Stimulated activated naive B cell treated with anti-CD40 and anti-IgM and Interleukin-4, amounts not matched to agents 10 μg/mL and 1 μg/mL and 100 μg/mL, for 72 hours (primary cell): ENCODE data around the gene SLC30A3.
A peak's percentile ranks its signal among the peaks of the same experiment; 100 is the strongest.

Experiments
- ATAC-seq, 2 donors: fragments of 150-1000 bp; cut with Tn5 transposase; replicated peaks; 2 replicates each; pipeline ENCODE4 v1.10.0; 2021; ENCODE audit warnings: moderate library complexity in 1 of 2
- DNase-seq: peaks from one replicate; pipeline ENCODE4 v3.0.0; 2021
- H3K27ac Mint-ChIP-seq: one replicate; pipeline ENCODE4 v1.8.0; 2022; ENCODE audit warnings: mild to moderate bottlenecking, mixed read lengths
- H3K27me3 Mint-ChIP-seq, 2 donors: one replicate each; pipeline ENCODE4 v1.8.0; 2022; ENCODE audit warnings: mixed read lengths in 2 of 2
- H3K36me3 Mint-ChIP-seq, 2 donors: one replicate each; pipeline ENCODE4 v1.8.0; 2022; ENCODE audit warnings: mixed read lengths in 2 of 2, mild to moderate bottlenecking in 1 of 2
- H3K4me1 Mint-ChIP-seq, 2 donors: one replicate each; pipeline ENCODE4 v1.8.0; 2022; ENCODE audit warnings: mixed read lengths in 2 of 2, mild to moderate bottlenecking in 1 of 2
- H3K4me3 Mint-ChIP-seq, 2 donors: one replicate each; pipeline ENCODE4 v1.8.0; 2022; ENCODE audit warnings: mild to moderate bottlenecking in 2 of 2, mixed read lengths in 2 of 2, moderate library complexity in 1 of 2
- H3K9me3 Mint-ChIP-seq, 2 donors: one replicate each; pipeline ENCODE4 v1.8.0; 2022; ENCODE audit warnings: mixed read lengths in 2 of 2, mild to moderate bottlenecking in 1 of 2

SLC30A3 gene

DNA sequence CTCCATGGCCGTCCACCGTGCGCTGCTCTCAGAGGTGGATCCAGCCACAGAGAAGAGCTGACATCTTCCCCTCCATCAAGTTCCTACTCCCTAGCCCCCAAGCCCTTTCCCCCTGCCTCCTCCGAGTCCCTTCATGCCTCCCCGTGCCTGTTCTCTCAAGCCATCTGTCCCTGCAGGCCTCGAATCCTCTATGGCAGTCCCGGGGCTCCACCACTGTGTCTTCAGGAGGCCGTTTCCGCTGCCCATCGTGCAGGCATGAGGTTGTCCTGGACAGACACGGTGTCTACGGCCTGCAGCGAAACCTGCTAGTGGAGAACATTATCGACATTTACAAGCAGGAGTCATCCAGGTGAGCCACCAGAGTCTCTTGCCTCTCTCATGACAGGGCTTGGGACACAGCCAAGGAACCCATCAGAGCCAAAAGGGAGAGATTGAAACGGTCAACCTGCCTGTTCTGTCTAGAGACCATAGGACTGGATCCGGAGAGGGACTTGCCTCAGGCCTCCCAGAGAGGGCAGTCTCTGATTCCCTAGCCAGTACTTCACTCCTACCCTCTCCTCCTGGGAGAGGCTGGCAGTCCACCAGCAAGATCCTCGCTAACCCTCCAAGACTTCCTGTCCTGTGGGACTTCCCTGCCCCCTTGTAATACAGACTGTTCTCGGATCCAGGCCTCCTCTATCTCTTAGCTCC lies 35.7 kb upstream of the SLC30A3 start:
- peaks cover 0 to 2% of the 10 kb centered on the region in 2 donors for H3K4me1 Mint-ChIP-seq
- no peak overlapping the region for H3K4me3 Mint-ChIP-seq
- no peaks in the 10 kb centered on the region for H3K36me3 Mint-ChIP-seq
- ATAC-seq (no peak), DNase-seq (no peak)
- H3K9me3 Mint-ChIP-seq, result no peaks in the 10 kb centered on the region
- H3K27me3 Mint-ChIP-seq, result peaks cover 11 to 17% of the 10 kb centered on the region in 2 donors
- no peak overlapping the region for H3K27ac Mint-ChIP-seq

DNA sequence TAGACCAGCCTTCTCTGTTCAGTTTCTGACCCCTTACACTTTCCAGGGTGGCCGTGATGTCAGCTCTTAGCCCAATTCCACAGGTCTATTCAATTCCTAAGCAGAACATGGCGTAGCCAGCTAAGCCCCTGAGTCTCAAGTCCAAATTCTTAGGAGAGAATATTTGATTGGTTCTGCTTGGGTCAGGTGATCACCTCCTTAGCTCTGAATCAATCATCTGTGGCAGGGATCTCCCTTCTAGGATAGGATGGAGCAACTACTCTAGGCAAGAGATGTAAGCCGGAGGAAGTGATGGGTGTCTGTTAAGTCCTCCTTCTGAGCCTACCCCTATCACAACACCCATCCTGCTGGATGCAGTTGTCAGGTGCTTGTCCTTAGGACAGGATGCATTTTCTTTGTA lies 34.3 kb upstream of the SLC30A3 start:
- Mint-ChIP-seq H3K36me3 (no peaks in the 10 kb centered on the region), H3K4me3 (no peak overlapping the region), H3K27ac (no peak overlapping the region), H3K27me3 (peaks cover 11 to 17% of the 10 kb centered on the region in 2 donors), H3K4me1 (no peaks in the 10 kb centered on the region), H3K9me3 (no peaks in the 10 kb centered on the region)
- ATAC-seq (no peak), DNase-seq (no peak)

DNA sequence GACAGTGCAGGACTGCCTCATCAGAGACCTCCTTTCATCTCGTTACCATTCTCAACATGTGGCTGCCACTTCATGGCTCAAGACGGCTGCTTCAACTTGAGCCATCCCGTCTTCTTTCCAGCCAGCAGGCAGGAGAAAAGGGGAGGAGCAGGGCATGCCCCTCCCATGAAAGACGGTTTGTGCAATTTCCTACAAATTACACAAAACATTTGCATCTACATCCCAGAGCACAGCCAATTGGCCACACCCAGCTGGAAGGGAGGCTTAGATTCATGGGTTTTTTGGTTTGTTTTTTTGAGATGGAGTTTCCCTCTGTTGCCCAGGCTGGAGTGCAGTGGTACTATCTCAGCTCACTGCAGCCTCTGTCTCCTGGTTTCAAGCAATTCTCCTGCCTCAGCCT lies 33.6 kb upstream of the SLC30A3 start:
- H3K27me3 Mint-ChIP-seq, result peaks cover 11 to 17% of the 10 kb centered on the region in 2 donors
- ATAC-seq, result no peak
- H3K4me3 Mint-ChIP-seq, result no peak overlapping the region
- no peaks in the 10 kb centered on the region for H3K36me3 Mint-ChIP-seq
- H3K4me1 Mint-ChIP-seq, result no peaks in the 10 kb centered on the region
- no peak overlapping the region for H3K27ac Mint-ChIP-seq
- no peaks in the 10 kb centered on the region for H3K9me3 Mint-ChIP-seq
- no peak for DNase-seq

DNA sequence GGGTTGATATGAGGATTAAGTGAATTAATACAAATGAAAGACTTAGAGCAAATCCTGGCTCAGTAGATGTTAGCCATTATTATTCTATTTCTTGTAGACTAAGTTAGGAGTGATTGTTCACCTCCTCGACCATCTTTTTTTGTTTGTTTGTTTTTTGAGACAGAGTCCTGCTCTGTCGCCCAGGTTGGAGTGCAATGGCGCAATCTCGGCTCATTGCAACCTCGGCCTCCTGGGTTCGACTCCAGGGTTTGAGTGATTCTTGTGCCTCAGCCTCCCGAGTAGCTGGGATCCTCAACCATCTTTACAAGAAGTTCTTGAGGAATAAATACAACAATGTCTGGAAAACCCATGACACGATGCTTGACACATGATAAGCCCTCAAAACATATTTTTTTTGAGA lies 32.1 kb upstream of the SLC30A3 start:
- DNase-seq (no peak), ATAC-seq (no peak)
- H3K4me3 Mint-ChIP-seq, result no peak overlapping the region
- H3K27ac Mint-ChIP-seq, result no peak overlapping the region
- no peaks in the 10 kb centered on the region for H3K36me3 Mint-ChIP-seq
- no peaks in the 10 kb centered on the region for H3K9me3 Mint-ChIP-seq
- H3K27me3 Mint-ChIP-seq, result peaks cover 11 to 17% of the 10 kb centered on the region in 2 donors
- H3K4me1 Mint-ChIP-seq, result no peaks in the 10 kb centered on the region

DNA sequence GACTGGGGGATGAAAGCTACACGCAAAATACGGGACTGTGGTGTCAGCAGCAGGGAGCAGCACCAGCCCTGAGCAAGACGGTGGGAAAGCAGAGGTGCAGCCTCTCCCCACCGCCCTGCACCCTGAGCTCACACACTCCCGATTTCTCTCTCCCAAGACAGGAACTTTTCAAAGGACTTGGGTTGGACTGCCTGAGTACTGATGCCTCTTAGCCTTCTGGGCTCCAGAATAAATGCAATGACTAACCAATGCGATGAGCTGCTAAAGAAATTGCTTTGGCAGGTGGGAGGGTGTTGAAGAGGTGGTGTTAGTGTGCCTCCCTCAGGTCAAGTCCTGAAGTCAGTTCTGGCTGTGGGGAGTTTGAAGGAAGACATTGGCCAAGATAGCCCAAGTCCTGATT lies 29.0 kb upstream of the SLC30A3 start:
- DNase-seq, result no peak
- H3K4me1 Mint-ChIP-seq, result no peaks in the 10 kb centered on the region
- ATAC-seq, result no peak
- no peaks in the 10 kb centered on the region for H3K36me3 Mint-ChIP-seq
- no peak overlapping the region for H3K27ac Mint-ChIP-seq
- no peaks in the 10 kb centered on the region for H3K9me3 Mint-ChIP-seq
- peaks cover 0 to 3% of the 10 kb centered on the region in 2 donors for H3K27me3 Mint-ChIP-seq
- H3K4me3 Mint-ChIP-seq, result no peak overlapping the region

DNA sequence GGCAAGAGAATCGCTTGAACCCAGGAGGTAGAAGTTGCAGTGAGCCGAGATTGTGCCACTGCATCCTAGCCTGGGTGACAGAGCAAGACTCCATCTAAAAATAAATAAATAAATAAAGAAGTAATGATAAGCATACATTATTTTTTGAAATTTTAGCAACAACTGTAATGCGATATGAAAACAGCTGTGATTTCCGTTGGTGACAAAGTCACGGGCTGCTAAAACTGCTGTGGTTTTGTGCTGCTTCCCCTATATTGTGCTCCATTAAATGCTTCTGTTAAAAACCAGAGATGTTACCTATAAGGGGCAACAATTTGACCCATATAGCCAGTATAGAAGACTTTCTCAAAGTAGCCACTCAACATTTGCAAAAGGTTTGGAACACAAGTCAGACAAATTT lies 27.7 kb upstream of the SLC30A3 start:
- H3K4me3 Mint-ChIP-seq, result no peak overlapping the region
- H3K4me1 Mint-ChIP-seq, result no peaks in the 10 kb centered on the region
- no peak overlapping the region for H3K27ac Mint-ChIP-seq
- H3K27me3 Mint-ChIP-seq, result no peaks in the 10 kb centered on the region
- DNase-seq (no peak), ATAC-seq (peak; percentile 23 to 48)
- no peaks in the 10 kb centered on the region for H3K9me3 Mint-ChIP-seq
- H3K36me3 Mint-ChIP-seq, result no peaks in the 10 kb centered on the region

DNA sequence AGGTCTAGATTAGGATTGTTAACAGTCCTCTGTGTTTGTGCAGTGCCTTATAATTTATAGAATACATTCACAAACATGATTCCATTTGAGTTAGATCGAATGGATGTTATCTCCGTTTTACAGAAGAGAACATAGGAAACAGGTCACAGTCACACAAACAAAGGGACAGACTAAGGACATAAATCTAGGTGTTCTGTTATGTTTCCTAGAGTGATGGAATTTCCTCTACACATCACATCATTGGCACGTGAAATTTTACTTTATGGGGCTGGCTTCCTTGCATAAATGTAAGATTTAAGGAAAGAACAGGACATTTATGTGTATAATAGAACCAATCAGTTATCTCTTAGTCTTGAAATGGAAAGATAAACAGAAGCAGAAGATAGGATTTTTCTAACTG lies 25.8 kb upstream of the SLC30A3 start:
- peaks cover 4 to 5% of the 10 kb centered on the region in 2 donors for H3K27me3 Mint-ChIP-seq

DNA sequence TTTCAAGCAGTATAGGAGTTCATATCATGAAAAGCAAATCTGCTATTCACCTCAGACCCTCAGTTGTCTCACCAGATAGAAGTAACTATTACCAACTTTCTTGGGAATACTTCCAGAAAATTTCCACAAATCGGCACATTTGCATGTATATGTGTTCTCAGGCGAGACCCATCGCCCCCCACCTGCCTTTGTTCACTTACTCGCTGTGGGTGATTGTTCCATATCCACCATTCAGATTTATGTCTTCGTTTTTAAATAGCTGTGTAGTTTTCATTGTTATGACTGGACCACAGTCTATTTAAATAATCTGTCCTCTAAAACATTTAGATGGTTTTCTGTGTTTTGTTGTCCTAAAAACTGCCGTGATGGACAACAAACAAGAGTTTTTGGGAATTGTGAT lies 22.6 kb upstream of the SLC30A3 start:
- Mint-ChIP-seq H3K4me3 (no peak overlapping the region), H3K27ac (no peak overlapping the region), H3K36me3 (no peaks in the 10 kb centered on the region), H3K4me1 (no peaks in the 10 kb centered on the region), H3K27me3 (peaks cover 23 to 26% of the 10 kb centered on the region in 2 donors), H3K9me3 (no peaks in the 10 kb centered on the region)
- DNase-seq, result no peak
- ATAC-seq, result no peak

More for the DNA sequence above, 25.8 kb upstream of the SLC30A3 start:
- H3K4me3 Mint-ChIP-seq, result no peak overlapping the region
- H3K4me1 Mint-ChIP-seq, result no peaks in the 10 kb centered on the region
- ATAC-seq, result no peak
- H3K36me3 Mint-ChIP-seq, result no peaks in the 10 kb centered on the region
- no peak overlapping the region for H3K27ac Mint-ChIP-seq
- no peak for DNase-seq
- no peaks in the 10 kb centered on the region for H3K9me3 Mint-ChIP-seq

DNA sequence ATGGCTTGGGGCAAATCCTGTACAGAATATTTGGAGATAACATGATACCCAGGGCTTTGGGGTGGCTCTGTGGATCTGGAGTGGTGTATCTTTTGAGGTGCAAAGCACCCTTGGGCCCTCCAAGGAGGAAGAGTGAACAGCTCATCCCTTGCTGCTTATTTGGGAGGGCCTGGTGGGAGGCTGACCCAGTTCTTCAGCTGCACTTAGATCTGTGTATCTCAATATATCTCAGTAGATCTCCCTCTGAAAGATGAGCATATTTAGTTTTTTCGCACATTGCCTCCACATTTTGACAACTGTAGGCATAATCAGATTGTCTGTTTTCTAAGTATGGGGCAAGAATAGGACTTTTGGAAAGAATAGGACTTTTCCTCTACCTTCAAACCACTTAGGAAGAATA lies 22.1 kb upstream of the SLC30A3 start:
- Mint-ChIP-seq H3K4me3 (no peak overlapping the region), H3K27ac (no peak overlapping the region), H3K9me3 (no peaks in the 10 kb centered on the region), H3K27me3 (peaks cover 23 to 26% of the 10 kb centered on the region in 2 donors), H3K4me1 (peaks cover 0 to 2% of the 10 kb centered on the region in 2 donors), H3K36me3 (no peaks in the 10 kb centered on the region)
- ATAC-seq, result no peak
- no peak for DNase-seq

DNA sequence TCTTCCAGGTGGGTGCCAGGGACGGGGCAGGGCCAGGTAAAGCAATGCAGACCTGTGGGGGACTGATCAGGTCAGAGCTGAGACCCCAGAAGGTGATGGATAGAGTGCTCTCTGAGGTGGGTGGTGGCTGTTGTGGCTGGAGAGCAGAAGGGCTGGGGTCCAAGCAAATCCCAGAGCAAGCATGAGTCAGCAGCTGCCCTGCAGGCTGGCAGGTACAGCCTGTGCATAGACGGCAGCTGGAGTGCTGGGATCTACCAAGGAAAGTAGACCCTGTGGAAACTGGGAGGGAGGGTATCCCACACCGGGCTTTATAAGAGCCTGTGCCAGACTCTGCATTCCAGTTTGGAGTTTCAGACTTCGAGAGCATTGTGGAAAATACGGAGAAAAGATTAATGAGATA lies 20.0 kb upstream of the SLC30A3 start:
- Mint-ChIP-seq H3K36me3 (no peaks in the 10 kb centered on the region), H3K27ac (no peak overlapping the region), H3K4me1 (peaks cover 5% of the 10 kb centered on the region in 2 donors), H3K4me3 (no peak overlapping the region), H3K27me3 (peaks cover 26 to 30% of the 10 kb centered on the region in 2 donors), H3K9me3 (no peaks in the 10 kb centered on the region)
- ATAC-seq (no peak), DNase-seq (no peak)

DNA sequence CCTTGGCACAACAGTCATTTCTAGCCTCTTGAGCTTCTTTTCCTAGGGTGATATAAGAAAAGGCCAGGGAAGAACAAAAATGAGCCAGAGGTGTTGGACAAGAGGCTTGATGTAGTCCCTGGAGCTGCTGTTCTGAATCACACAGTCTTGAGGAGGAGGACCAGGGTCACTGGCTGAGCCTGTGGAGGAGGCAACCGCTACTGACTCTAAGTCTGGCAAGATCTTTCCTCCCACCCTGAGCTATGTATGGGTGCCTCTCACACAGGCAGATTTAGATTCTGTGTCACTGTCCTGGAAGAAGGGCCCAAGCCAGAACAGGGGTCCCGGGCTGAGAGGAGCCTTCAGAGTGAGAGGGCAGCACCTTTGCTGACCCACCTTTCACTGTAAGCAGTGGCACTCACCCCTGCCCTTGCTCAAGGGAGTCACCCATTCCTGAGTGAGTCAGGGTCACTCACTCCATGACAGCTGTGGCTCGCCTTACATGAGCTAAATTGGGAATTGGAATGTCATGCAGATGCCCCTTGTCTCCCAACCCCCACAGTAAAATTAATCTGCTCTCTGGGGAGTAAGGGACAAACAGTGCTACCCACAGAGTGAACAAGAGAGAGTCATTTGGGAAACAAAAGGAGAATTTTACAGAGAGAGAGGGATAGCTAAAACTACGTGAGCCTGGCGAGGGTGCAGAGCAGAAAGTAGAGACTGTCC lies 19.2 kb upstream of the SLC30A3 start, which contains the start of gene TRIM54:
Gene TRIM54 (plus strand): TSS at position 575 of the 705 bp plus-strand sequence. CDS start 303 bp downstream, outside the sequence.
- ATAC-seq, result no peak
- no peak for DNase-seq
- Mint-ChIP-seq H3K4me1 (peaks cover 5% of the 10 kb centered on the region in 2 donors), H3K27me3 (peaks cover 32 to 35% of the 10 kb centered on the region in 2 donors), H3K9me3 (no peaks in the 10 kb centered on the region), H3K4me3 (no peak within 1 kb of the TSS), H3K27ac (no peak within 1 kb of the TSS), H3K36me3 (no peaks in the 10 kb centered on the region)

DNA sequence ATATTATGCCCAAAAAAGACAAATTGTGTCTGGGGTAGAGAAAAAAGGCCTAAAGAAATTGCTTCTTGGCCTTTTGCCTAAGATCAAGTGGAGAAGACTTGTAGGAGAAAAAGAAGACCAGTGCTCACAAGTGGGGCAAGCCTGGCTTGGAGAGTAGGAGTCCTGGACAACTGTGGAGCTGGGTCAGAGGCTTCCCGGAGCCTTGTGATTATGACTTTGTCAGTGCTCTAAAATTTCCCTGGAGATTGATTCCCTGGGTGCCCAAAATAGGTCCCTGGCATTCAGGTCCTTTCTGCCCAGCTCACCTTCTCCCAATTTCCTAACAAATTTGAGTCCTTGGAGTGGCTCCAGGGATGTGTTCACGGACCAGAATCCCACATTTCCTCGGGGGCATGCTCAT lies 18.6 kb upstream of the SLC30A3 start:
- no peaks in the 10 kb centered on the region for H3K36me3 Mint-ChIP-seq
- peaks cover 5% of the 10 kb centered on the region in 2 donors for H3K4me1 Mint-ChIP-seq
- DNase-seq, result no peak
- peaks cover 32 to 35% of the 10 kb centered on the region in 2 donors for H3K27me3 Mint-ChIP-seq
- H3K9me3 Mint-ChIP-seq, result no peaks in the 10 kb centered on the region
- no peak overlapping the region for H3K27ac Mint-ChIP-seq
- no peak overlapping the region for H3K4me3 Mint-ChIP-seq
- no peak for ATAC-seq

DNA sequence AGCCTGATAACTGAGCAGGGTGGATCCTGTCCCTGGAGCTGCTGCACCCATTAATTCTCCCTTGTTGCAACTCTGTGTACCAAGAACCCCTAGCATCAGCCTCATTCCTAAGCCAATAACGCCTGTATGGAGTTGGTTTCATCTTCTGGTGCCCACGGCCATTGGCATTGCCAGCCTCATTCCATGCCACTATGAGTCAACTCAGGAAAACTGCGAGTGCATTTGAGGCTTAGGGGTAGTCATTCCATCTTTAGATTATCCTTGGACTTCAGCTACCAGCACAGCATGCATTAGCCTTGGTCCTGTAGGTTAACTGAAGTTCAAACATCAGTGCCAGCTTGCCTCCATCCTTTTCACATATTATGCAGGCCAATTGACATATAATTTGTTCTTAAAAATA lies 18.0 kb upstream of the SLC30A3 start:
- Mint-ChIP-seq H3K9me3 (no peaks in the 10 kb centered on the region), H3K4me1 (peaks cover 5% of the 10 kb centered on the region in 2 donors), H3K4me3 (no peak overlapping the region), H3K27me3 (peaks cover 35 to 39% of the 10 kb centered on the region in 2 donors), H3K36me3 (no peaks in the 10 kb centered on the region), H3K27ac (no peak overlapping the region)
- DNase-seq (no peak), ATAC-seq (no peak)

DNA sequence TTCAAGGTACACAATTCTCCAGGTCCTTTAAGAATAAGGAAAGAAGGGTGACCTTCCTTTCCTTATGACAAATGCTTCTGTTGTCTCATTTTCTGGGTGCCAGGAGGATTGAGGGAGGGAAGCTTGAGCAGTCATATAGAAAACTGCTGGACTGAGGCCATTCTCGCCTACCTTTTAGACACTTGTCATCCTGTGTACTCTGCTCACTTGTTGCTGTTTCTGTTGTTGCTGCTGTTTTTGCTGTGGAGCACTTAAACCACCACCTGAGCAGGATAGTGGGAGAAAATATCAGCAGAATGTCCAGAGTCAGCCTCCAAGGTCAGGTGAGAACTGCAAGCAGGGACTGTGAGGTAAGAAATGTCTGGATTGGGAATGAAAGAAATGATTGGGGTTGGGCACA lies 15.2 kb upstream of the SLC30A3 start:
- ATAC-seq (no peak), DNase-seq (no peak)
- peaks cover 35 to 43% of the 10 kb centered on the region in 2 donors for H3K27me3 Mint-ChIP-seq
- H3K36me3 Mint-ChIP-seq, result no peaks in the 10 kb centered on the region
- no peaks in the 10 kb centered on the region for H3K9me3 Mint-ChIP-seq
- no peak overlapping the region for H3K4me3 Mint-ChIP-seq
- H3K27ac Mint-ChIP-seq, result no peak overlapping the region
- H3K4me1 Mint-ChIP-seq, result peaks cover 5% of the 10 kb centered on the region in 2 donors
